Tibial nerve (tissue), 4 donors: Measurements from ENCODE around the gene TCF7L1.

ENCODE experiments used
- EP300 ChIP-seq, 2 donors: sonication (generic); formaldehyde crosslinking; IDR thresholded peaks; one replicate each; pipeline ENCODE4 v1.6.1; 2017; ENCODE audit warnings: antibody characterized with exemption in 2 of 2, mild to moderate bottlenecking in 1 of 2
- POLR2A ChIP-seq, 2 donors: fragments of 450-650 bp; IDR thresholded peaks; one replicate each; pipeline ENCODE4 v1.6.1; 2017; ENCODE audit warnings: antibody characterized with exemption in 2 of 2, mild to moderate bottlenecking in 2 of 2, moderate library complexity in 2 of 2
- TF ChIP-seq, protein P1 (sequence below), 5 experiments: fragments of 200-600 bp in 3 of 5; fragments of 450-650 bp in 2 of 5; sonication (generic) in 3 of 5; IDR thresholded peaks; one replicate each; pipeline ENCODE4 v1.5.1; 2016 to 2019; ENCODE audit warnings: antibody characterized with exemption in 5 of 5, mild to moderate bottlenecking in 3 of 5, moderate library complexity in 2 of 5

- TF ChIP-seq POLR2A (IDR thresholded peaks at IDR 0.05) = no peak
- TF ChIP-seq, protein P1, sequence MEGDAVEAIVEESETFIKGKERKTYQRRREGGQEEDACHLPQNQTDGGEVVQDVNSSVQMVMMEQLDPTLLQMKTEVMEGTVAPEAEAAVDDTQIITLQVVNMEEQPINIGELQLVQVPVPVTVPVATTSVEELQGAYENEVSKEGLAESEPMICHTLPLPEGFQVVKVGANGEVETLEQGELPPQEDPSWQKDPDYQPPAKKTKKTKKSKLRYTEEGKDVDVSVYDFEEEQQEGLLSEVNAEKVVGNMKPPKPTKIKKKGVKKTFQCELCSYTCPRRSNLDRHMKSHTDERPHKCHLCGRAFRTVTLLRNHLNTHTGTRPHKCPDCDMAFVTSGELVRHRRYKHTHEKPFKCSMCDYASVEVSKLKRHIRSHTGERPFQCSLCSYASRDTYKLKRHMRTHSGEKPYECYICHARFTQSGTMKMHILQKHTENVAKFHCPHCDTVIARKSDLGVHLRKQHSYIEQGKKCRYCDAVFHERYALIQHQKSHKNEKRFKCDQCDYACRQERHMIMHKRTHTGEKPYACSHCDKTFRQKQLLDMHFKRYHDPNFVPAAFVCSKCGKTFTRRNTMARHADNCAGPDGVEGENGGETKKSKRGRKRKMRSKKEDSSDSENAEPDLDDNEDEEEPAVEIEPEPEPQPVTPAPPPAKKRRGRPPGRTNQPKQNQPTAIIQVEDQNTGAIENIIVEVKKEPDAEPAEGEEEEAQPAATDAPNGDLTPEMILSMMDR (IDR thresholded peaks at IDR 0.05) = no peak
- TF ChIP-seq EP300 (IDR thresholded peaks at IDR 0.05) = no peak
Measured at GRCh38 chr2:85330839-85331636, 197.8 kb downstream of the TCF7L1 start.
